Bronchial epithelial cell (primary cell): Measurements from ENCODE around the gene ENTR1. TPM values are rescaled to one million over a fixed set of nuclear protein-coding genes. Genes with fewer than 3 reads are reported as not detected.

ENCODE experiments used
- DNase-seq: peaks from one replicate; pipeline ENCODE4 v3.0.0-alpha.2; 2010; ENCODE audit warnings: low read depth
- FAIRE-seq: peaks from 2 replicates; lab custom pipeline; 2011; peaks lifted over from hg19 to GRCh38; lab: Jason Lieb, UNC
- H3K27me3 ChIP-seq: 2 replicates; pipeline ENCODE4 v1.5.1; 2011; ENCODE audit warnings: low read length; ENCODE audit not compliant: control insufficient read depth, insufficient read depth
- H3K36me3 ChIP-seq: 2 replicates; pipeline ENCODE4 v1.5.1; 2011; ENCODE audit warnings: low read length; ENCODE audit not compliant: control insufficient read depth, insufficient read depth
- H3K4me3 ChIP-seq: 2 replicates; pipeline ENCODE4 v1.5.1; 2011; ENCODE audit warnings: mild to moderate bottlenecking, low read depth, low read length, control low read depth
- total RNA-seq: library from RNA; depleted of rRNA; stranded (reverse); fragments of >200 nt; gene quantifications from 2 replicates; pipeline ENCODE4 v1.2.1, GENCODE V29; 2014
- TF ChIP-seq, protein P1 (sequence below): IDR thresholded peaks from 2 replicates; pipeline ENCODE4 v1.5.1; 2011; ENCODE audit warnings: mild to moderate bottlenecking, moderate library complexity, low read length, control low read depth, inconsistent platforms; ENCODE audit not compliant: insufficient read depth, severe bottlenecking

The ENTR1 gene
- total RNA-seq, 1 donor from 2014 or later = 89.0 TPM

DNA sequence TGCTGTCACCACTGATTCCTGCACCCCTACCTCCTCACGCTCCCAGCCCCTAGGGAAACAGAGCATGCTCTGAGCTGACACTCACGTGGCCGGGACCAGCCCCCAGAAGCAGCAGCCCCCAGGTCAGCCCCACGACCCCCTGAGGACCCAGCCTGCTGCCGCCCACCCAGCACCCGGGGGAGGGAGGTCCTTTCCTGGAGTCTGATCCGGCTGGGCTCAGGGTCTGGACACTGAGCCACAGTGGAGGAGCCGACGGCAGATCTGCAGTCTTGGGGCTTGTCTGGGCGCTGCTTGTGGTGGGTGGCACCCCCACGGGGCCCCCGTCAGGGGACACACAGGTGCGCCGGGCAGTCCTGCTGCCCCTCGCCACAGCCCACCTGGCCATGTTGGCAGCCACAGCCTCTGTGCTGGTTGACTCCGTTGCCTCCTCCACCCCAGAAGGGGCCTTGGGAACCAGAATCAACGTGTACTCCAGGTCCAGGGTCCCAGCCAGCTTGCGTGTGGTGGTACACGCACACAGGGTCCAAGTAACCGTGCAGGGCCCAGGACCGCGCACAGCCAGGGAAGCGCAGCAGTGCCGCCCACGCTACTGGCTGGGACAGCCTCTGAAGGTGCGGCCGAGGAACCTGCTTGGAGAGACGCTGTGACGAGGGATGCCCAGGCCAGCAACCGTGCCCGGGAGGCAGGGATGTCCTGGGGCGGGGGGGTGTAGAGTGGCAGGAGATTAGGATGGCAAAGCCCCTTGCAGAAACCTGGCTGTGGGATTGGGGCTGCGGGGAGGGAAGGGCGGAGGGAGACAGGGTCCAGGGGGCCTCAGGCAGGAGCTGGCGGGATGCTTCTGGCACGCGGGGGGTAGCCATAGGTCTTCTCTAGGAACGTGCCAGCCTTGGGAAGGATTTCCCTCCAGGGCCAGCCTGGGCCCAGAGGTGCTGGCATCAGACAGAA, 50.4 kb downstream of the ENTR1 start:
- no peak for FAIRE-seq
- TF ChIP-seq, protein P1, sequence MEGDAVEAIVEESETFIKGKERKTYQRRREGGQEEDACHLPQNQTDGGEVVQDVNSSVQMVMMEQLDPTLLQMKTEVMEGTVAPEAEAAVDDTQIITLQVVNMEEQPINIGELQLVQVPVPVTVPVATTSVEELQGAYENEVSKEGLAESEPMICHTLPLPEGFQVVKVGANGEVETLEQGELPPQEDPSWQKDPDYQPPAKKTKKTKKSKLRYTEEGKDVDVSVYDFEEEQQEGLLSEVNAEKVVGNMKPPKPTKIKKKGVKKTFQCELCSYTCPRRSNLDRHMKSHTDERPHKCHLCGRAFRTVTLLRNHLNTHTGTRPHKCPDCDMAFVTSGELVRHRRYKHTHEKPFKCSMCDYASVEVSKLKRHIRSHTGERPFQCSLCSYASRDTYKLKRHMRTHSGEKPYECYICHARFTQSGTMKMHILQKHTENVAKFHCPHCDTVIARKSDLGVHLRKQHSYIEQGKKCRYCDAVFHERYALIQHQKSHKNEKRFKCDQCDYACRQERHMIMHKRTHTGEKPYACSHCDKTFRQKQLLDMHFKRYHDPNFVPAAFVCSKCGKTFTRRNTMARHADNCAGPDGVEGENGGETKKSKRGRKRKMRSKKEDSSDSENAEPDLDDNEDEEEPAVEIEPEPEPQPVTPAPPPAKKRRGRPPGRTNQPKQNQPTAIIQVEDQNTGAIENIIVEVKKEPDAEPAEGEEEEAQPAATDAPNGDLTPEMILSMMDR = no peak
- H3K4me3 ChIP-seq = no peak overlapping the region
- H3K27me3 ChIP-seq = no peaks in the 10 kb centered on the region
- no peak for DNase-seq
- H3K36me3 ChIP-seq = peaks cover 6% of the 10 kb centered on the region

DNA sequence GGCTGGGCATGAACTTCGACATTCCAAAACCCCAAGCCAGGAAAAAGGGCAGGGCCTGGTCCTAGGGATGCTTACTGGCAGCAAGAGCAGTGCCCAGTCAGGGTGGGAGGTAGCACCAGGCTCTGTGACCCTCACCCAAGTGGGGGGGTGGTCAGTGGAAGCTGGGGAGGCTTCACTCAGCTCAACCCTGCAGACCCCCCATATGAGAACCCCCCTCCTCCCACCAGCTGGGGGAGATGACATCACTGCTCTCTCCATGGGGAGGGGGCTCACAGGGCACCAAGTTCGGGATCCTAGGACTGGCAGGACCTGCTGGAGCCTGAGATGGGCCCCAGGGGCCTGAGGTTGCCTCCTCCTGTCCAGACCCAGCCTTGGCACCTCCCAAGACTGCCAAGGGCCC, 51.5 kb downstream of the ENTR1 start:
- Histone ChIP-seq H3K27me3 (no peaks in the 10 kb centered on the region), H3K36me3 (peaks cover 6% of the 10 kb centered on the region), H3K4me3 (no peak overlapping the region)
- FAIRE-seq = no peak
- no peak for DNase-seq
- TF ChIP-seq, protein P1 = no peak

DNA sequence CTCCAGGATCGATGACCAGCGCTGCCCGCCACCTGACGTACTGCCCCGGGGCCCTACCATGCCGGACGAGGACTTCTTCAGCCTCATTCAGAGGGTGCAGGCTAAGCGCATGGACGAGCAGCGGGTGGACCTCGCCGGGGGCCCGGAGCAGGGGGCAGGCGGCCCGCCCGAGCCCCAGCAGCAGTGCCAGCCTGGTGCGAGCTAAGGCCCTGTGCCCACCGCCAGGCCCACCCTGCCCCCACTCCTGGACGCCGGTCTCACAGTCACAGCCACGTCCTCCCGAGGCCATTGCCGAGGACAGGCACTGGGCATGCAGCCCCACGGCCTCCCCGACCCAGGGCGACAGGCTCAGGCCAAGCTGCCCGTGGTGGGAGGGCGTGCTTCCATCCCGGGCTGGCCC, 52.4 kb downstream of the ENTR1 start:
- DNase-seq (no peak), FAIRE-seq (no peak)
- TF ChIP-seq, protein P1 = no peak
- H3K36me3 ChIP-seq = peaks cover 6% of the 10 kb centered on the region
- no peaks in the 10 kb centered on the region for H3K27me3 ChIP-seq
- H3K4me3 ChIP-seq = no peak overlapping the region

DNA sequence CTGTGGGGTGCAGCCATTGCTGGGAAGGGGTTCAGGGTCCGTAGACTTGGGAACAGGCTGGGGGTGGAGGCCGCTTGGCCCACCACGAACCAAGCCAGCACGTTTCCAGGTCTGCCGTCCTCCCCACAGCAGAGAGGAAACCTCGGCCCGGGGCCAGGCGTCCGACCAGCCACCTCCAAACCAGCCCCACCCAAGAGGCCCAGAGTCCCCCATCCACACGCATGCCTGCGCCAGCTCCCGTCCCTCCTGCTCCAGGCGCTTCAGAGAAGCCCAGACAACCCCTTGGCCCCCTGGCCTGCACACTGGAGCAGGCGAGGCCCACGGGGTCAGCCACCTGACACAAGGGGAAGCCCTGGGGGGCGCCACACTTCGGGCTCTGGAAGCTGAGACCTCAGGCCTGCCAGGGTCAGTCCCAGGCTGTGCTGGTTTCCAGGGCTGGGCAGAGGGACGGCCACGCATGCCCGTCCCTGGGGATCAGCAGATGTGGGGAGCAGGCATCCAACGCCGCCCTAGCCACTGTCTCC, 53.1 kb downstream of the ENTR1 start:
- Histone ChIP-seq H3K27me3 (no peaks in the 10 kb centered on the region), H3K36me3 (peaks cover 6% of the 10 kb centered on the region), H3K4me3 (no peak overlapping the region)
- no peak for DNase-seq
- TF ChIP-seq, protein P1 = no peak
- FAIRE-seq = no peak

DNA sequence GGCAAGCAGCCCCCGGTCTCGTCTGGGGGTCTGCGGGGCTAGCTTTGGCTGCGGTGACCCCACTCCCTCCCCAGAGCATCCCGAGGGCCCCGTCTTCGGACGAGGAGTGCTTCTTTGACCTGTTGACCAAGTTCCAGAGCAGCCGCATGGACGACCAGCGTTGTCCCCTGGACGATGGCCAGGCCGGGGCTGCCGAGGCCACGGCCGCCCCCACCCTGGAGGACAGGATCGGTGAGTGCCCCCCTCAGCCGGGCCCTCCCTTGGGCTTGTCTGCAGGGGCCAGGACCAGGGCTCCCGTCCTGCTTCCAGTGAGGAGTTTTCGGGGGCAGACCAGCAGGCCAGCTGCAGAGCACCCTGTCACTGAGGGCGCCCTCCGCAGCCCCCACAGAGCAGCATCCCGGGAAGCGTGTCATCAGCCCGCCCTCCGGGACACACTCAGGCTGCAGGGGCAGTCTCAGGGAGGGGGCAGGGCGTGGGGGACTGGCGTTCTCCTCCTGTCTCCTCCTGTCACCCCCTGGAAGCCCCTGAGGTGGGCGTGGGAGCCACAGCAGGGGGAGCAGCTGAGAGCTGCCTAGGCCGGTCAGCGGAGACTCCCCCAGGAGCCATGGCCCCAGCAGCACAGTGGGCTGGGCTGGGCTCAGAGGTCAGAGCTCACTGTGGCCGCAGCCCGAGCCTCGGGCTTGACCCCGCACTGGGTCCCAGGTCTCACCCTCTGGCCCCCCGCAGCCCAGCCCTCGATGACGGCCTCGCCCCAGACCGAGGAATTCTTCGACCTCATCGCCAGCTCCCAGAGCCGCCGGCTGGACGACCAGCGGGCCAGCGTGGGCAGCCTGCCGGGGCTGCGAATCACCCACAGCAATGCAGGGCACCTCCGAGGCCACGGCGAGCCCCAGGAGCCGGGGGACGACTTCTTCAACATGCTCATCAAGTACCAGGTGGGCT, 54.5 kb downstream of the ENTR1 start:
- no peak for FAIRE-seq
- H3K27me3 ChIP-seq = peaks cover 1% of the 10 kb centered on the region
- H3K36me3 ChIP-seq = peaks cover 3% of the 10 kb centered on the region
- no peak overlapping the region for H3K4me3 ChIP-seq
- DNase-seq = no peak
- TF ChIP-seq, protein P1 = no peak
